Endothelial cell (in vitro differentiated cells): Measurements from ENCODE around the gene GABBR1. TPM values are rescaled to one million over a fixed set of nuclear protein-coding genes. Genes with fewer than 3 reads are reported as not detected.

Source experiments
- DNase-seq: peaks from one replicate; pipeline ENCODE4 v3.0.0; 2021; ENCODE audit warnings: low spot score
- H3K27ac Mint-ChIP-seq: one replicate; pipeline ENCODE4 v1.8.0; 2021; ENCODE audit warnings: mixed read lengths, inconsistent platforms; ENCODE audit not compliant: unreplicated experiment
- H3K27me3 Mint-ChIP-seq: one replicate; pipeline ENCODE4 v1.8.0; 2021; ENCODE audit warnings: mild to moderate bottlenecking, moderate library complexity, mixed read lengths, inconsistent platforms; ENCODE audit not compliant: unreplicated experiment
- H3K36me3 Mint-ChIP-seq: one replicate; pipeline ENCODE4 v1.8.0; 2021; ENCODE audit warnings: mild to moderate bottlenecking, low read depth, mixed read lengths, inconsistent platforms; ENCODE audit not compliant: unreplicated experiment
- H3K4me1 Mint-ChIP-seq: one replicate; pipeline ENCODE4 v1.8.0; 2021; ENCODE audit warnings: mild to moderate bottlenecking, mixed read lengths, inconsistent platforms; ENCODE audit not compliant: unreplicated experiment
- H3K4me3 Mint-ChIP-seq: one replicate; pipeline ENCODE4 v1.8.0; 2021; ENCODE audit warnings: mild to moderate bottlenecking, mixed read lengths, inconsistent platforms; ENCODE audit not compliant: unreplicated experiment
- H3K9me3 Mint-ChIP-seq: one replicate; pipeline ENCODE4 v1.8.0; 2021; ENCODE audit warnings: mixed read lengths, inconsistent platforms; ENCODE audit not compliant: unreplicated experiment
- total RNA-seq: library from RNA; stranded (reverse); fragmentation: NEBNext Ultra II Directional; extraction: Animal tissue kit (Norgen Biotek cat#: 25700); gene quantifications from one replicate; pipeline ENCODE4 v1.2.1, GENCODE V29; 2021; ENCODE audit not compliant: unreplicated experiment
- TF ChIP-seq, protein P1 (sequence below): fragments of 200-600 bp; sonication (generic); IDR thresholded peaks from one replicate; pipeline ENCODE4 v1.5.0; 2021; ENCODE audit warnings: antibody characterized with exemption; ENCODE audit not compliant: unreplicated experiment

Gene GABBR1
- total RNA-seq, 1 donor from 2014 or later: 164 TPM

DNA sequence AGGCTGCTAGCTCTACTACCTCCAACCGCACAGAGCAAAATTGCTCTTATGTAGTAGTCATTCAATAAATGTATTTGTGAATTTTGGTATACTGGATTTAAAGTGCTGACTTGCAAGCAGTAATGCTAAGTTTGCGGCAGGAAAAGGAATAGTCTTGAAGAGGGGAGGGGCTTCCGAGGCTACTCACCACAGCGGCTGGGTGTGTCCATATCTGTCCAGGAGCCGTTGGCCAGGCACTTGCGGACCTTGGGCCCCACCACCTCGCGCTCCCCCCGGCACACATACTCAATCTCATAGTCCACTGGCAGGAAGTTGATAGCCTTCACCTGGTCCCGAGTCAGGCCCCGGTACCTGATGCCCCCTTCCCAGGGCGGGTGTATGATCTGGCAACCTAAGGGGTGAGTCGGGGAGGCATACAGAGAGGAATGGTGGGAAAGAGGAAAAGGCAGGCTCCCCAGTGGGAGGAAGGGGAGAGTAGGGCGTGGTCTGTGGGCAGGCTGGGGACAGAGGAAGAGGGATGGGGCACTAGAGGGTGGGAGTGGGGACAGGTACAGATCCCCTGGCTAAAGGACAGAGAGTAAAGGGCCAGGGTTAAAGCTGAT, 1.7 kb downstream of the GABBR1 start:
- Mint-ChIP-seq H3K9me3 (no peaks in the 10 kb centered on the region), H3K4me3 (peak overlapping the region; percentile 99), H3K27me3 (peaks cover 12% of the 10 kb centered on the region), H3K4me1 (peaks cover 54% of the 10 kb centered on the region), H3K27ac (peak overlapping the region; percentile 74), H3K36me3 (peaks cover 16% of the 10 kb centered on the region)
- TF ChIP-seq, protein P1, sequence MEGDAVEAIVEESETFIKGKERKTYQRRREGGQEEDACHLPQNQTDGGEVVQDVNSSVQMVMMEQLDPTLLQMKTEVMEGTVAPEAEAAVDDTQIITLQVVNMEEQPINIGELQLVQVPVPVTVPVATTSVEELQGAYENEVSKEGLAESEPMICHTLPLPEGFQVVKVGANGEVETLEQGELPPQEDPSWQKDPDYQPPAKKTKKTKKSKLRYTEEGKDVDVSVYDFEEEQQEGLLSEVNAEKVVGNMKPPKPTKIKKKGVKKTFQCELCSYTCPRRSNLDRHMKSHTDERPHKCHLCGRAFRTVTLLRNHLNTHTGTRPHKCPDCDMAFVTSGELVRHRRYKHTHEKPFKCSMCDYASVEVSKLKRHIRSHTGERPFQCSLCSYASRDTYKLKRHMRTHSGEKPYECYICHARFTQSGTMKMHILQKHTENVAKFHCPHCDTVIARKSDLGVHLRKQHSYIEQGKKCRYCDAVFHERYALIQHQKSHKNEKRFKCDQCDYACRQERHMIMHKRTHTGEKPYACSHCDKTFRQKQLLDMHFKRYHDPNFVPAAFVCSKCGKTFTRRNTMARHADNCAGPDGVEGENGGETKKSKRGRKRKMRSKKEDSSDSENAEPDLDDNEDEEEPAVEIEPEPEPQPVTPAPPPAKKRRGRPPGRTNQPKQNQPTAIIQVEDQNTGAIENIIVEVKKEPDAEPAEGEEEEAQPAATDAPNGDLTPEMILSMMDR: no peak
- DNase-seq: peak; percentile 50

DNA sequence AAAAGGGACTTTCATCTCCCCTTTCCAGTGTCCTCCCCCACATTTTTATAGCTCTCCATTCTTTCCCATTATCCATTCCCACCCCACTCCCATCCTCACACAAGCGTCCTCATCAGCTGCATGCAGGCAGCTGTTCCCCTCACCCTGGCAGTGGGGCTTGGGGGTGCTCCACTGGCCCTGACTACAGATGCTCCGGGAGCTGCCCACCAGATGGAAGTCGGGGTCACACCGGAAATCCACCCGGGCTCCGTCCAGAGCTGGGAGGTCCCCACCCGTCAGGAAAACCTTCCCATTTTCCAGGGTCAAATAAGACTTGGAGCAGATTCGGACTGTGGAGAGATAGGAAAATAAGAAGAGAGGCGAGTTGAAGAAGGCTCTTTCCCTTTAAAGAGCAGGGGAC, 2.7 kb downstream of the GABBR1 start:
- Mint-ChIP-seq H3K27ac (peak overlapping the region; percentile 74), H3K27me3 (peaks cover 19% of the 10 kb centered on the region), H3K4me3 (peak overlapping the region; percentile 99), H3K4me1 (peaks cover 64% of the 10 kb centered on the region), H3K9me3 (no peaks in the 10 kb centered on the region), H3K36me3 (peaks cover 24% of the 10 kb centered on the region)
- TF ChIP-seq, protein P1: no peak
- DNase-seq: peak; percentile 27

DNA sequence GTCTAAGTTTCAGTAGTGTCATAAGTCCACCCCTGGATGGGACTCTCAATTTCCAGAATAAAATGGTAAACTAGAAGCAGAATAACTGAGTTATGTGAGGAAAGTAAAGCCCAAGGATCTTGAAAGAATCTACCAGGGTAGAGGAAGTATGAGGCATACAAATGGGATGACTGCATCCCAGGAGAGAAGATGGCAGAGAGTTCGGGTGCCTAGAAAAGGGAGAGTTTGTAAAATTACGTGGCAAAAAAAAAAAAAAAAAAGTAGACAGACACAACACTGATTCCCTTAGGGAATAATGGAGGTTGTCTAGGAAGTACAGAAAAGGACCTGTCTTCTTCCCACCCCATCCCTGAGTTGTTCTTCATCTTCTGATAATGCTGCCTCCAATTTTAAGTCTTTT, 3.4 kb downstream of the GABBR1 start:
- TF ChIP-seq, protein P1: no peak
- no peak for DNase-seq
- H3K4me3 Mint-ChIP-seq: peak overlapping the region; percentile 99
- H3K9me3 Mint-ChIP-seq: no peaks in the 10 kb centered on the region
- H3K27me3 Mint-ChIP-seq: peaks cover 19% of the 10 kb centered on the region
- H3K36me3 Mint-ChIP-seq: peaks cover 24% of the 10 kb centered on the region
- peak overlapping the region; percentile 83 for H3K27ac Mint-ChIP-seq
- peaks cover 71% of the 10 kb centered on the region for H3K4me1 Mint-ChIP-seq

DNA sequence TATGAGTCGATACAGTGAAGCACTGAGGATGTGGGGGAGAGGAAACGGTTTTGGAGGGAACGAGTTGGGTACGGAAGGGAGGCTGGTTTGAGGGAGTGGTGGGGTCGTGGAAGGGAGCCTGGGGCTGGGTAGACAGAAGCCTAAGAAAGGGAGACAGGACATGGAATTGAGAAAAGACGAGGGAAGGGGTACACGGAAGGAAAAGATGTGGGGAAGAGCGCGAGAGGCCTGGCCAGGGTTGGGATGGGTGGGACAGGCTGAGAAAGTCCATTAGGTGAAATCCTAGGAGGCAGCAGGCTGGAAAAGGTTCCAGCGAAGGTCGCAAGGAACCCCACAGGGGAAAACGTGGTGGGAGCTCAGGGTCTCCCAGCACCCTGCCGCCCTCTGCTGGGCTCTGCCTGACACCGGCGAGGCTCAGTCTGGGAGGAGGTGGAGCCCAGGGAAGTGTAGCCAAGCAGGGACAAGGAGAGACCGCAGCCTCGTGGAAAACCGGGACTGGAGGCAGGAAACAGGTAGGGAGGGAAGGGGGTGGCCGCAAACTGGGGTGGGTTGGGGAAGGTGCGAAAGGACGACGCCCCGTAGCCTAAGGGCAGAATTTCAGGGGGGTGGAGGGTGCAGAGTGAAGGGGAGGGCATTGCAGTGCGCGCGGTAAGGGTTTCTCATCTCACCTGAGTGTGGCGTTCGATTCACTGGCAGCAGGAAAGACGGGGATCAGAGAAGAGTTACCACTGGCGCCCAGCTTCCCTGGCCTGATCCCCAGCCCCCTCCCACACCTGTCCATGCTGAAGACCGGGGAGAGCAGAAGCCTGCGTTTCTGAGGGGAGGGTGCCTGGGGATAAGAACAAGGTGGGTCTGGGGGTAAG, 4.3 kb downstream of the GABBR1 start:
- peaks cover 32% of the 10 kb centered on the region for H3K36me3 Mint-ChIP-seq
- no peaks in the 10 kb centered on the region for H3K9me3 Mint-ChIP-seq
- TF ChIP-seq, protein P1: peak; percentile 49
- peak; percentile 93 for DNase-seq
- H3K4me1 Mint-ChIP-seq: peaks cover 73% of the 10 kb centered on the region
- H3K4me3 Mint-ChIP-seq: peak overlapping the region; percentile 99
- peaks cover 19% of the 10 kb centered on the region for H3K27me3 Mint-ChIP-seq
- H3K27ac Mint-ChIP-seq: peak overlapping the region; percentile 86
